ENCODE data around the gene NMT1. TPM values are rescaled to one million over a fixed set of nuclear protein-coding genes. Genes with fewer than 3 reads are reported as not detected.

NMT1 gene
- total and polyA plus RNA-seq, 2 of the 13 experiments (the other 11 are each of a cell fraction or from before 2014, with no cell fraction given): 75.7 to 142 TPM

- no peak for ATAC-seq
- Histone ChIP-seq H3K9me3 (ENCODE audit: low read length) (no peaks in the 10 kb centered on the region), H3K27me3 (ENCODE audit: control insufficient read depth in 1 of 2, insufficient read depth in 2 of 2, low read length in 2 of 2) (no peaks in the 10 kb centered on the region; a peak in 2 of 5 replicates), H2AFZ (ENCODE audit: low read length) (no peak overlapping the region), H3K4me3 (replicated peaks in 1 of 3; ENCODE audit: insufficient read depth in 1 of 3, low read depth in 2 of 3, low read length in 3 of 3) (no peak overlapping the region), H3K9ac (ENCODE audit: insufficient read depth, low read depth, low read length) (no peak overlapping the region), H3K79me2 (ENCODE audit: insufficient read depth, low read length) (peaks cover 10% of the 10 kb centered on the region), H3K27ac (ENCODE audit: extremely low read length, insufficient read depth, low read length) (no peak overlapping the region), H3K36me3 (replicated peaks in 1 of 2; ENCODE audit: control insufficient read depth in 1 of 2, insufficient read depth in 2 of 2, low read length in 2 of 2) (no peaks in the 10 kb centered on the region), H3K4me1 (ENCODE audit: insufficient read depth, low read length) (peaks cover 11% of the 10 kb centered on the region), H3K4me2 (ENCODE audit: low read depth, low read length) (no peak overlapping the region), H4K20me1 (ENCODE audit: insufficient read depth, low read length) (peaks cover 10% of the 10 kb centered on the region; the same call in 1 of the 2 replicates)
- CTCF ChIA-PET (ENCODE audit: low intra/inter-chr PET ratio, low total read pairs): no interaction called here
- FAIRE-seq: no peak
- intact Hi-C loops (cut with micrococcal nuclease; ENCODE audit: unreplicated experiment): no loop called here
- POLR2A ChIA-PET: no interaction called here
- no peak for DNase-seq (ENCODE audit: low spot score)
- in situ Hi-C loops (cut with HindIII; ENCODE audit: extremely low pct_ligation_motif_present, low pct_unique_long_range_greater_than_20kb): loop anchor here (5.0 kb wide), 2 partner anchors 53 to 103 kb away; no protein-coding TSS in a partner anchor
- TF ChIP-seq TP53 (CRISPR knock-in tag; conservative IDR thresholded peaks at IDR 0.05): no peak
- peak; percentile 84 for TF ChIP-seq AGO1 (IDR thresholded peaks at IDR 0.05; ENCODE audit: low read depth, low read length, poor library complexity, severe bottlenecking)
- TF ChIP-seq HNRNPK (IDR thresholded peaks at IDR 0.05; ENCODE audit: low read depth, low read length, poor library complexity, severe bottlenecking): peak; percentile 12
- peak; percentile 66 for TF ChIP-seq RBFOX2 (IDR thresholded peaks at IDR 0.05; ENCODE audit: low read depth, low read length)
- peak; percentile 19; the same call in 1 of the 2 replicates for TF ChIP-seq ZFY (CRISPR knock-in tag; IDR thresholded peaks at IDR 0.05)
- TF ChIP-seq, protein P1, sequence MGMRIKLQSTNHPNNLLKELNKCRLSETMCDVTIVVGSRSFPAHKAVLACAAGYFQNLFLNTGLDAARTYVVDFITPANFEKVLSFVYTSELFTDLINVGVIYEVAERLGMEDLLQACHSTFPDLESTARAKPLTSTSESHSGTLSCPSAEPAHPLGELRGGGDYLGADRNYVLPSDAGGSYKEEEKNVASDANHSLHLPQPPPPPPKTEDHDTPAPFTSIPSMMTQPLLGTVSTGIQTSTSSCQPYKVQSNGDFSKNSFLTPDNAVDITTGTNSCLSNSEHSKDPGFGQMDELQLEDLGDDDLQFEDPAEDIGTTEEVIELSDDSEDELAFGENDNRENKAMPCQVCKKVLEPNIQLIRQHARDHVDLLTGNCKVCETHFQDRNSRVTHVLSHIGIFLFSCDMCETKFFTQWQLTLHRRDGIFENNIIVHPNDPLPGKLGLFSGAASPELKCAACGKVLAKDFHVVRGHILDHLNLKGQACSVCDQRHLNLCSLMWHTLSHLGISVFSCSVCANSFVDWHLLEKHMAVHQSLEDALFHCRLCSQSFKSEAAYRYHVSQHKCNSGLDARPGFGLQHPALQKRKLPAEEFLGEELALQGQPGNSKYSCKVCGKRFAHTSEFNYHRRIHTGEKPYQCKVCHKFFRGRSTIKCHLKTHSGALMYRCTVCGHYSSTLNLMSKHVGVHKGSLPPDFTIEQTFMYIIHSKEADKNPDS (CRISPR knock-in tag; IDR thresholded peaks at IDR 0.05): no peak
- no peak for TF ChIP-seq ATAD3A (CRISPR knock-in tag; IDR thresholded peaks at IDR 0.05)
- TF ChIP-seq POLR2A (IDR thresholded peaks at IDR 0.05; ENCODE audit: insufficient read depth in 1 of 2, low read depth in 2 of 2, low read length in 2 of 2): peak in 1 of 2 experiments; percentile 14; a peak in 1 of 4 replicates
- TF ChIP-seq, protein P2, sequence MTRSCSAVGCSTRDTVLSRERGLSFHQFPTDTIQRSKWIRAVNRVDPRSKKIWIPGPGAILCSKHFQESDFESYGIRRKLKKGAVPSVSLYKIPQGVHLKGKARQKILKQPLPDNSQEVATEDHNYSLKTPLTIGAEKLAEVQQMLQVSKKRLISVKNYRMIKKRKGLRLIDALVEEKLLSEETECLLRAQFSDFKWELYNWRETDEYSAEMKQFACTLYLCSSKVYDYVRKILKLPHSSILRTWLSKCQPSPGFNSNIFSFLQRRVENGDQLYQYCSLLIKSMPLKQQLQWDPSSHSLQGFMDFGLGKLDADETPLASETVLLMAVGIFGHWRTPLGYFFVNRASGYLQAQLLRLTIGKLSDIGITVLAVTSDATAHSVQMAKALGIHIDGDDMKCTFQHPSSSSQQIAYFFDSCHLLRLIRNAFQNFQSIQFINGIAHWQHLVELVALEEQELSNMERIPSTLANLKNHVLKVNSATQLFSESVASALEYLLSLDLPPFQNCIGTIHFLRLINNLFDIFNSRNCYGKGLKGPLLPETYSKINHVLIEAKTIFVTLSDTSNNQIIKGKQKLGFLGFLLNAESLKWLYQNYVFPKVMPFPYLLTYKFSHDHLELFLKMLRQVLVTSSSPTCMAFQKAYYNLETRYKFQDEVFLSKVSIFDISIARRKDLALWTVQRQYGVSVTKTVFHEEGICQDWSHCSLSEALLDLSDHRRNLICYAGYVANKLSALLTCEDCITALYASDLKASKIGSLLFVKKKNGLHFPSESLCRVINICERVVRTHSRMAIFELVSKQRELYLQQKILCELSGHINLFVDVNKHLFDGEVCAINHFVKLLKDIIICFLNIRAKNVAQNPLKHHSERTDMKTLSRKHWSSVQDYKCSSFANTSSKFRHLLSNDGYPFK (CRISPR knock-in tag; IDR thresholded peaks at IDR 0.05; ENCODE audit: borderline replicate concordance): no peak
- peak; percentile 92 for TF ChIP-seq AGO2 (optimal IDR thresholded peaks at IDR 0.05; ENCODE audit: low read depth, low read length)
- no peak for TF ChIP-seq CCDC6 (CRISPR knock-in tag; IDR thresholded peaks at IDR 0.05)
- TF ChIP-seq AKAP8 (CRISPR knock-in tag; IDR thresholded peaks at IDR 0.05): peak; percentile 67
- TF ChIP-seq, protein P3, sequence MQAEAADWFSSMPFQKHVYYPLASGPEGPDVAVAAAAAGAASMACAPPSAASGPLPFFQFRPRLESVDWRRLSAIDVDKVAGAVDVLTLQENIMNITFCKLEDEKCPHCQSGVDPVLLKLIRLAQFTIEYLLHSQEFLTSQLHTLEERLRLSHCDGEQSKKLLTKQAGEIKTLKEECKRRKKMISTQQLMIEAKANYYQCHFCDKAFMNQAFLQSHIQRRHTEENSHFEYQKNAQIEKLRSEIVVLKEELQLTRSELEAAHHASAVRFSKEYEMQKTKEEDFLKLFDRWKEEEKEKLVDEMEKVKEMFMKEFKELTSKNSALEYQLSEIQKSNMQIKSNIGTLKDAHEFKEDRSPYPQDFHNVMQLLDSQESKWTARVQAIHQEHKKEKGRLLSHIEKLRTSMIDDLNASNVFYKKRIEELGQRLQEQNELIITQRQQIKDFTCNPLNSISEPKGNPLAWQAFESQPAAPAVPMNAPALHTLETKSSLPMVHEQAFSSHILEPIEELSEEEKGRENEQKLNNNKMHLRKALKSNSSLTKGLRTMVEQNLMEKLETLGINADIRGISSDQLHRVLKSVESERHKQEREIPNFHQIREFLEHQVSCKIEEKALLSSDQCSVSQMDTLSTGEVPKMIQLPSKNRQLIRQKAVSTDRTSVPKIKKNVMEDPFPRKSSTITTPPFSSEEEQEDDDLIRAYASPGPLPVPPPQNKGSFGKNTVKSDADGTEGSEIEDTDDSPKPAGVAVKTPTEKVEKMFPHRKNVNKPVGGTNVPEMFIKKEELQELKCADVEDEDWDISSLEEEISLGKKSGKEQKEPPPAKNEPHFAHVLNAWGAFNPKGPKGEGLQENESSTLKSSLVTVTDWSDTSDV (CRISPR knock-in tag; IDR thresholded peaks at IDR 0.05): no peak
- 94% methylated on average over 71 of the region's 71 CpGs for WGBS (ENCODE audit: low lambda C conversion rate)
- no TSS peak for BruUV-seq (replicated peaks)
Observed at GRCh38 chr17:45144199-45145034, 83.3 kb downstream of the NMT1 start.

Measured in HepG2 (cell line).